ENCODE results near the gene ASIC2.

The ASIC2 gene

DNA sequence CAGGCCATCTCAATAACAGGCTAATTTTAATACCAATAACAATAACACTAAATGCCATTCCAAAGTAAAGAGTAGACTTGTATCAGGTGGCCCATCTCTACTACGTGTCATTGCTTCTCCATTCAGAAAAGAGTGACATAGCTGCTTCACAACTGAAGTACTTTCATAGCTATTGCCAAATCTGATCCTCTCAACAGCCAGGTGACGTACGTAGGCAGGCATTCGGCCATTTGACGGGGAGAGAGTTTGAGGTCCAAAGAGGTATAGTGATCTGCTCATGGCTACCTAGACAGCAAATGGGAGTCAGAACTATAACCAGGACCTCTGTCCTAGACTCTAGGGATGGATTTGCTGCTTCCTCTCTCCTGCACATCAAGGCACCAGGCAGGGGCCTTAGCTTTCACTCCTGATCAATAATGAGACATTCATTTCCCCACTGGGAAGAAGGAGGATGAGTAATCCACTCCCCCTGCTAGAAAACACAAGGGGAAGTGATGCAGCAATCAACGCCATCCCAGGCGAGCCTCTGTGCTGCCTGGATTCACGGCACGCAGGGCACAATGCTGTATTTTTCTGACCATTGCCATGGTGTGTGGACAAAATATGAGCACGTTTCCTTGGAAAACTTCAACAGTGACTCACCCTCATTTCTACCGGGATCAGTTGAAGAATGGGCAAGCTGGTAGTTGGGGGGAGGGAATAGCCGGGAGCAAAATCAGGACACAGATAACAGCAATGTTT is 220.5 kb downstream of the ASIC2 start:
- Histone ChIP-seq H3K36me3 (ENCODE audit: control insufficient read depth, insufficient read depth, low read length) (no peaks in the 10 kb centered on the region), H3K27ac (ENCODE audit: low read depth, low read length) (no peak overlapping the region), H3K27me3 (ENCODE audit: control insufficient read depth, insufficient read depth, low read length) (peaks cover 5% of the 10 kb centered on the region; the same call in 1 of the 2 replicates), H3K4me1 (ENCODE audit: control insufficient read depth, insufficient read depth, low read length) (no peaks in the 10 kb centered on the region), H3K9me3 (ENCODE audit: control insufficient read depth, insufficient read depth, low read depth, low read length) (no peaks in the 10 kb centered on the region), H3K9ac (ENCODE audit: low read length) (no peak overlapping the region), H3K4me3 (ENCODE audit: low read depth, low read length) (no peak overlapping the region)

DNA sequence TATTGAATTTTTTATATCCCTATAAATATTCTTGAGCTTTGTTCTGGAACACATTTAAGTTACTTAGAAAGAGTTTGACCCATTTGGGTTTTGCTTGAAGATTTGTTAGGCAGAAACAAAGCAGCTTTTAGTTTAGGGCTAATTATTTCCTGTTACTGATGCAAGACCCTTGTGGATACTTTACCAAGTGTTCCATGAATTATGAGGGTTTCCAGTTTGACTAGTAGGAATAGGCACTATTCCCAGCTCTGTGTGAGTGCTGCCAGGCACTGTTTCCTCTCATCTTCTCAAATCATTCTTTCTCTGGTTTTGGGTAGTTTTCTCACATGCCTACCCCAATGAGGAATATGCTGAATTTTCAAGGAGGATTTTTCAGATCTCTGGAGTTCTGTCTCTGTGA is 221.4 kb downstream of the ASIC2 start:
- Histone ChIP-seq H3K4me1 (ENCODE audit: control insufficient read depth, insufficient read depth, low read length) (no peaks in the 10 kb centered on the region), H3K9ac (ENCODE audit: low read length) (no peak overlapping the region), H3K27ac (ENCODE audit: low read depth, low read length) (no peak overlapping the region), H3K9me3 (ENCODE audit: control insufficient read depth, insufficient read depth, low read depth, low read length) (no peaks in the 10 kb centered on the region), H3K4me3 (ENCODE audit: low read depth, low read length) (no peak overlapping the region), H3K36me3 (ENCODE audit: control insufficient read depth, insufficient read depth, low read length) (no peaks in the 10 kb centered on the region), H3K27me3 (ENCODE audit: control insufficient read depth, insufficient read depth, low read length) (peaks cover 5% of the 10 kb centered on the region; the same call in 1 of the 2 replicates)

DNA sequence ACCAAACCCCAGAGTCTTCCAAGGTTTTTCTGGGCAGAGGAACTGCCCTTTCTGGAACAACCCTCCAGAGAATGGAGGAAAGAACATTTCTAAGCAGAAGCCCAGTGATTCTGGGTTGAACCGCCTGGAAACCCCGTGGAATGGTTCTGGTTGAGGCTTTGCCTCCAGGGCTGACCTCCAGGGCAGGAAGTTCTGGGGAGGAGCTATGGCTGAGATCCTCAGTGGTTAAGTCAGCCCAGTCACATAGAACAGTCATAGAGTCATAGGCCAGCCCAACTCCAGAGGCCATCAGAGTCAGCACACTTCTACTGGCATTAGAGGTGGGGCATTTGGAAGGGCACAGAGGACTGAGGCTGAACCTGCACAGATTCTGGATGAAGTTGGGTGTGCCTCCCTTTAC is 235.5 kb downstream of the ASIC2 start:
- Histone ChIP-seq H3K27ac (ENCODE audit: low read depth, low read length) (no peak overlapping the region), H3K4me3 (ENCODE audit: low read depth, low read length) (no peak overlapping the region)

DNA sequence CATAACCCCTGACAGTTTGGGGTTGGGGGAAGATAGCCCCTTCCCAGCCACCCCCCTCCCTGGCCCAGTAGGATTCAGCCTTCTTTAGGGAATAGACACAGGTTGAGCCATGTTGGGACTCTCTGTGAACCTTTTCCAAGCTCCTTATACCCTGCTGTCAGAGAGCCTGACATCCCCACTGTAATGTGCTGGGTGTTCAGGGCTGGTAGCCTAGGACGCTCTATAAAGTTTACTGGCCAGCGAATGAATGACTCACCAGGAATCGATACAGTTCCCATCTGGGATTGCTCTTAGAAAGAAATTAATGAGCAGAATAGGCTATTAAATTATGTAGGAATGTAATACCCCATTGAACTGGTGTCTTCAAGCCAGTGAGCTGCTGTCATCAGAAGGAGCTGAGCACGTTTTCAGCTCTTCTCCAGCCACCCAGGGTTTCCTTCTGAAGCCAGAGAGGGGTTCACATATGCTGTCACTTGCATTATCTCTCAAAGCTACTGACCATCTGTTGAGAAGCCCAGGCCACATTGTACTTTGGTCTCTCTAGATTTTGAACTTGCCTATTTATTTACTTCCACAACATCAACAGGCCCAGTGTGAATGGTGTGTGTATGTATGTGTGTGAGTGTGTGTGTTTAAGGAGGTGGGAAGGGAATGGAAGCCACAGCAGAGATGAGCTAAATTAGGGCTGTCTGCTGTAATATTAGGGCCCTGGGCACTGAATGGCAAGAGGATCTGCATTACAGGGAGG is 236.5 kb downstream of the ASIC2 start:
- Histone ChIP-seq H3K36me3 (ENCODE audit: control insufficient read depth, insufficient read depth, low read length) (no peaks in the 10 kb centered on the region), H3K9ac (ENCODE audit: low read length) (no peak overlapping the region), H3K27ac (ENCODE audit: low read depth, low read length) (no peak overlapping the region), H3K9me3 (ENCODE audit: control insufficient read depth, insufficient read depth, low read depth, low read length) (no peaks in the 10 kb centered on the region), H3K27me3 (ENCODE audit: control insufficient read depth, insufficient read depth, low read length) (0 out of 2 replicates have a peak, but pooled peaks cover 3% of the 10 kb centered on the region), H3K4me3 (ENCODE audit: low read depth, low read length) (no peak overlapping the region), H3K4me1 (ENCODE audit: control insufficient read depth, insufficient read depth, low read length) (no peaks in the 10 kb centered on the region)

More for the DNA sequence above, 235.5 kb downstream of the ASIC2 start:
- H3K27me3 ChIP-seq (ENCODE audit: control insufficient read depth, insufficient read depth, low read length): no peaks in the 10 kb centered on the region
- no peaks in the 10 kb centered on the region for H3K4me1 ChIP-seq (ENCODE audit: control insufficient read depth, insufficient read depth, low read length)
- no peaks in the 10 kb centered on the region for H3K9me3 ChIP-seq (ENCODE audit: control insufficient read depth, insufficient read depth, low read depth, low read length)
- no peak overlapping the region for H3K9ac ChIP-seq (ENCODE audit: low read length)
- H3K36me3 ChIP-seq (ENCODE audit: control insufficient read depth, insufficient read depth, low read length): no peaks in the 10 kb centered on the region

DNA sequence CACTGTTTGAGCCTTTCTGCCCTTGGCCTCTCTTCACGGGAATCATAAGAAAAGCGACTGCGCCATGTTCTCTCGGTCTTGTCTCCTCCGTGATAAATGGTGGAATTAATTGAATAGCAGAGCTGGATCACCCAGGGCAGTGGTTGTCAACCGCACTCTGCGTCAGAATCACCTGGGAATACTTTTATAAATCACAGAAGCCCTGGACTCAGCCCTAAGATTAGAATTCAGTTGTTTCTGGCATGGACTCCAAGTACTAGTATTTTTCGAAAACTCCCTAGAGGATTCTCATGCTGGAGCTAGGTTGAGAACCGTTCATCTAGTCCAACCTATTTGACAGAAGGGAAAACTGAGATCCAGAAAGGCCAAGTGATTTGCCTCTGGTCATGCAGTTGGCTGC is 237.3 kb downstream of the ASIC2 start:
- Histone ChIP-seq H3K4me3 (ENCODE audit: low read depth, low read length) (no peak overlapping the region), H3K36me3 (ENCODE audit: control insufficient read depth, insufficient read depth, low read length) (no peaks in the 10 kb centered on the region), H3K9me3 (ENCODE audit: control insufficient read depth, insufficient read depth, low read depth, low read length) (no peaks in the 10 kb centered on the region), H3K27ac (ENCODE audit: low read depth, low read length) (no peak overlapping the region), H3K27me3 (ENCODE audit: control insufficient read depth, insufficient read depth, low read length) (0 out of 2 replicates have a peak, but pooled peaks cover 3% of the 10 kb centered on the region), H3K9ac (ENCODE audit: low read length) (no peak overlapping the region), H3K4me1 (ENCODE audit: control insufficient read depth, insufficient read depth, low read length) (no peaks in the 10 kb centered on the region)

DNA sequence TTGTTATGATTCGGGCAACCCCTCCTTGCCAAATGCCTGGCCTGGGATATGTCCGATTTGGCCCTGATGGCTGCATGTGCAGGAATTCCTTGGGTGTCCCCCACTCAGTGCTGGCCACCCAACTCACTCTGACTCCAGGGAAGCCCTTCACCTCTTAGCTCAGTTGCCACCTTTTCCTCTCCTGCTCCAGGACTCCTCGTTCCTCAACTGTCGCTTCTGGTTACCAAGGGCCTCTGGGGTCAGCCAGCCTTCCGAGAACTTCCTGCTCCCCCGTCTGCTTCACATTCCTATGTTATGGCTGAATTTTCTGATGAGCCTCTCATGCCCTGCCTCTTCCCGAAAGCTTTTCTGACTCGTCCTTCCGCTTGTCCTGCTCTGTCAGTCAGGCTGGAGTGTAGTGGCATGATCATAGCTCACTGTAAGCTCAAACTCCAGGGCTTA is 237.9 kb downstream of the ASIC2 start:
- no peak overlapping the region for H3K27ac ChIP-seq (ENCODE audit: low read depth, low read length)

DNA sequence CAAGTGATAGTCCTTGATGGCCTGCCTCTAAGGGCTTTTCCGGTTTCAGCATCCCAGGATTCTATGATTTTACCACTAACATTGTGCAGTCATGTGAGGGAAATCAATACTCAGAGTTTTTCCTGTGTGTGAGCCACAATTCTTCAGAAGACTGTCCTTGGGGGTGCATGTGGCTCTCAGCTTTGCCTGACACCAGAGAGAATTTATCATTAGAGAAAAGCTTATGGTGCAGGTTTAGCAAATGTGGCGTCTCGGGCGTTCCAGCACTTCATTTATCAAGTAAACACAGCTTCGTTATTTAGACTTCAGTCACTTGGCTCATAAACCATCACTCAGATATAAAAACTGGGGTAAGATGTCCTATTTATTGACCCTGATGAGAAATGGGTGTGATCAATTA is 238.7 kb downstream of the ASIC2 start:
- H3K4me3 ChIP-seq (ENCODE audit: low read depth, low read length): no peak overlapping the region
- no peaks in the 10 kb centered on the region for H3K9me3 ChIP-seq (ENCODE audit: control insufficient read depth, insufficient read depth, low read depth, low read length)
- no peak overlapping the region for H3K27ac ChIP-seq (ENCODE audit: low read depth, low read length)
- H3K27me3 ChIP-seq (ENCODE audit: control insufficient read depth, insufficient read depth, low read length): 0 out of 2 replicates have a peak, but pooled peaks cover 3% of the 10 kb centered on the region
- no peak overlapping the region for H3K9ac ChIP-seq (ENCODE audit: low read length)
- no peaks in the 10 kb centered on the region for H3K4me1 ChIP-seq (ENCODE audit: control insufficient read depth, insufficient read depth, low read length)
- no peaks in the 10 kb centered on the region for H3K36me3 ChIP-seq (ENCODE audit: control insufficient read depth, insufficient read depth, low read length)

More for the DNA sequence above, 237.9 kb downstream of the ASIC2 start:
- Histone ChIP-seq H3K9ac (ENCODE audit: low read length) (no peak overlapping the region), H3K4me3 (ENCODE audit: low read depth, low read length) (no peak overlapping the region), H3K27me3 (ENCODE audit: control insufficient read depth, insufficient read depth, low read length) (0 out of 2 replicates have a peak, but pooled peaks cover 3% of the 10 kb centered on the region), H3K36me3 (ENCODE audit: control insufficient read depth, insufficient read depth, low read length) (no peaks in the 10 kb centered on the region), H3K4me1 (ENCODE audit: control insufficient read depth, insufficient read depth, low read length) (no peaks in the 10 kb centered on the region), H3K9me3 (ENCODE audit: control insufficient read depth, insufficient read depth, low read depth, low read length) (no peaks in the 10 kb centered on the region)

DNA sequence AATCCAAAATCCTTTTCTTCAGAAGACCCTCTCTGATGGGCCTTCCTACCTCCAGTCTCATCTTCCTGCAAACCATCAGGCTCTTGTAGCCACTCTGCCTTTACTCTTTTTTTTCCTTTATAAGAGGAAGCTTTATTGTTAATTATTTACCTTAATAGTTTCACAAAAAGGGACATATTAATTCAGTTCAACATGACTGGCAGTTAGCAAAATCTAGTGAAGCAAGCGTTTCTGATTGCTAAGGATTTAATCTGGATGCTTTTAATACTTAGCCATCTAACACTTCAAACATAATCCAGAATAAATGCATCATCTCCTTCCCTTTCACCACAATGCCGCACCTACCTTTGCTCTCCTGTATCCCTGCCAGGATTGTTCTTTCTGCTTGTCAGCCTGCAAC is 239.4 kb downstream of the ASIC2 start:
- Histone ChIP-seq H3K4me3 (ENCODE audit: low read depth, low read length) (no peak overlapping the region), H3K4me1 (ENCODE audit: control insufficient read depth, insufficient read depth, low read length) (no peaks in the 10 kb centered on the region), H3K36me3 (ENCODE audit: control insufficient read depth, insufficient read depth, low read length) (no peaks in the 10 kb centered on the region), H3K9me3 (ENCODE audit: control insufficient read depth, insufficient read depth, low read depth, low read length) (no peaks in the 10 kb centered on the region), H3K27me3 (ENCODE audit: control insufficient read depth, insufficient read depth, low read length) (0 out of 2 replicates have a peak, but pooled peaks cover 3% of the 10 kb centered on the region), H3K9ac (ENCODE audit: low read length) (no peak overlapping the region), H3K27ac (ENCODE audit: low read depth, low read length) (no peak overlapping the region)

DNA sequence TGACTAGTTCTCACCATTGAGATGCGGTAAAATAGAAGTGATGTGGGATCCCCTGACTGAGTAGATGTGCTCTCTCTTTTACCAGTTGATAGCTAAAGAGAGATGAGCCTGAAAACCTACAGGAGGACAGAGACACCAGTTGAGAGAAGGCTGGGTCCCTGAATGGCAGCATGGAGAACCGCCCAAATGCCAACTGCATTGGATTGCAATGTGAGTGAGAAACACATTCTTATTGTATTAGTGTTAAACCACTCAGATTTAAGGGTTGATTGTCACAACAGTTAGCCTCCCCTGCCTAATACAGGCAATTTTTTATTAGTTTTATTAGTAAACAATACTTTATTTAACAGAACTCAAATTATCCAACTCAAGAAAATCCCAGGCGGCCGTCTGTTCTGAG is 240.2 kb downstream of the ASIC2 start:
- no peaks in the 10 kb centered on the region for H3K9me3 ChIP-seq (ENCODE audit: control insufficient read depth, insufficient read depth, low read depth, low read length)
- H3K27me3 ChIP-seq (ENCODE audit: control insufficient read depth, insufficient read depth, low read length): 0 out of 2 replicates have a peak, but pooled peaks cover 3% of the 10 kb centered on the region
- no peak overlapping the region for H3K4me3 ChIP-seq (ENCODE audit: low read depth, low read length)
- no peaks in the 10 kb centered on the region for H3K4me1 ChIP-seq (ENCODE audit: control insufficient read depth, insufficient read depth, low read length)
- no peaks in the 10 kb centered on the region for H3K36me3 ChIP-seq (ENCODE audit: control insufficient read depth, insufficient read depth, low read length)
- H3K27ac ChIP-seq (ENCODE audit: low read depth, low read length): no peak overlapping the region
- no peak overlapping the region for H3K9ac ChIP-seq (ENCODE audit: low read length)

DNA sequence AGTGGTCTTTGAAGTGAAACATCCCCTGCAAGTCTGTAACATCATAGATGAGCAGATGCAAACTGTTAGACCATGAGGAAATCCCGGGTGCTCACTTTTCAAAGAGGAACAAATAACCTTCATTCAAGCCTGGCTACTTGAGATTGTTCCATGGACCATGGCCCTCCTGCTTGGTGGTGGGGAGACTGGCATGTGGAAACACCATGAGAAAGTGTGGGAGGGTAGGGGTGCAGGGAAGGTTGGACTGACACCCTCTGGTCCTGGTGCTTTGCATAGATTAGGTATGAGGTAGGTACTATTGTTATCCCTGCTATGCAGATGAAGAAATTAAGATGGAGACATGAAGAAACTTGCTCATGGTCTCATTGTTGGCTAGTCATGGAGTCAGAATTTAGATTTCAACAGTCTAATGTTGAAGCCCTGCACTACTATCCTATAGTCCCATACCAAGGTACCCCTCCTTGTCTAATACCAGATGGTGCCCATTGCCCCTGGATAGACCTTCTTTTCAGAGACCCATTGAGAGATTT is 242.4 kb downstream of the ASIC2 start:
- no peak overlapping the region for H3K27ac ChIP-seq (ENCODE audit: low read depth, low read length)
- H3K4me3 ChIP-seq (ENCODE audit: low read depth, low read length): no peak overlapping the region
- no peaks in the 10 kb centered on the region for H3K36me3 ChIP-seq (ENCODE audit: control insufficient read depth, insufficient read depth, low read length)
- no peak overlapping the region for H3K9ac ChIP-seq (ENCODE audit: low read length)
- no peaks in the 10 kb centered on the region for H3K4me1 ChIP-seq (ENCODE audit: control insufficient read depth, insufficient read depth, low read length)
- H3K27me3 ChIP-seq (ENCODE audit: control insufficient read depth, insufficient read depth, low read length): 0 out of 2 replicates have a peak, but pooled peaks cover 3% of the 10 kb centered on the region
- H3K9me3 ChIP-seq (ENCODE audit: control insufficient read depth, insufficient read depth, low read depth, low read length): no peaks in the 10 kb centered on the region
